ENCODE data around the gene NRXN2.

The NRXN2 gene

DNA sequence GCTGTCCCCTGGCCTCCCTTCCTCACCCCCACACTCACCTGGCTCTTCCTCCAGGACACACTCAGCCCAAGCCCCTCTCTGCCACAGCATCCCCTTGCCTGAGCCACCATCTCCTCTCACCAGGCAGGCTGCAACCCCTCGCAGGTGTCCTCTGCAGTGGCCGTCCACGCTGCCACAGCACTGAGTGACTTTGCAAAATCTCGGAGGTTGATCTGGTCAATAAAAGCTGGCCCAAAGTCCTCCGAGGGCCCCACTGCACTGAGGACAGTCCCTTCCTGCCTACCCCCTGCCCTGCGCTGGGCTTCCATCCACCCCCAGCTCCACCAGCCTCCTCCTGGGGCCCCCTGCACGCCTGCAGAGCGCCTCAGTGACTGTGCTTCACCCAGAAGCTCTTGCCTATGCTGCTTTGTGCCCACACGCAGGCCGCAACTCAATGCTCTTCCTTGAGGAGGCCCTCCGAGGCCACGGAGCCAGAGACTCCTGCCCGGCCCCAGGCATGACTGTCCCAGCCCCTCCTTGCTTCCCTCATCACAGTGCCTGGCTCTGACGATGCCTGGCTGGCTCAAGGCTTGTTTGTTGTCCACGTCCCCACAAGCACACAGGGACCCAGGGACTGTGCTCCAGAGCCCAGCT is 162.7 kb downstream of the NRXN2 start (continued):
- no peak for TF ChIP-seq ZNF148 (tag by site-specific recombination; IDR thresholded peaks at IDR 0.05; ENCODE audit: borderline replicate concordance)

GRCh38 chr11:64559351-64560138 is 163.5 kb downstream of the NRXN2 start:
- Histone ChIP-seq H3K4me1 (ENCODE audit: control insufficient read depth, insufficient read depth, low read length) (no peaks in the 10 kb centered on the region), H3K36me3 (ENCODE audit: control insufficient read depth in 2 of 2, insufficient read depth in 1 of 2, low read length in 2 of 2) (no peaks in the 10 kb centered on the region), H3K4me3 (ENCODE audit: low read depth, low read length) (no peak overlapping the region), H3K27ac (ENCODE audit: extremely low read depth, low read depth, low read length) (no peak overlapping the region), H3K9me3 (ENCODE audit: control insufficient read depth, insufficient read depth, low read depth, low read length) (no peaks in the 10 kb centered on the region)
- ChIA-PET POLR2A (no interaction called here), CTCF (interaction anchor here (0.6 kb wide), 1 partner anchor 318 kb away, joined by 4 read pairs; the partner anchor contains the start of gene FKBP2)
- no peak for TF ChIP-seq BCL11A (tag by site-specific recombination; IDR thresholded peaks at IDR 0.05; ENCODE audit: low read depth)

DNA sequence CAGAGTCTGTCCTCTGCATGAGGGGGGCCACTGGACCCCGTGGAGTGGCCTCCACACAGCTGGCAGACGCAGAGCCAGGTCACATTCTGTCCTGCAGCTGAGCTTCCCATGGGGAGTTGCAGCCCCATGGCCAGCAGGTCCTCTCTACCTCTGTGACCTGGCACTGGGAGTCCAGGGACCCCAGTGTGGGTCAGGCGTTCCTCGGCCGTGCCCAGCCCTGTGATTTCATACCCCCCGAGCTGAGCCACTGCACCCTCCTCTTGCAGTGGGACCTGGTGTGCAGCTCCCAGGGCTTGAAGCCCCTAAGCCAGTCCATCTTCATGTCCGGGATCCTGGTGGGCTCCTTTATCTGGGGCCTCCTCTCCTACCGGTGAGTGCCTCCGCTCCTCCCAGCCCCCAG is 164.1 kb downstream of the NRXN2 start:
- H3K4me1 ChIP-seq (ENCODE audit: control insufficient read depth, insufficient read depth, low read length), result no peaks in the 10 kb centered on the region
- H3K36me3 ChIP-seq (ENCODE audit: control insufficient read depth in 2 of 2, insufficient read depth in 1 of 2, low read length in 2 of 2), result no peaks in the 10 kb centered on the region
- ChIA-PET CTCF (interaction anchor here (1.2 kb wide), 1 partner anchor 92 kb away, joined by 3 read pairs; no protein-coding TSS in a partner anchor), POLR2A (no interaction called here)
- no peaks in the 10 kb centered on the region for H3K9me3 ChIP-seq (ENCODE audit: control insufficient read depth, insufficient read depth, low read depth, low read length)
- H3K27ac ChIP-seq (ENCODE audit: extremely low read depth, low read depth, low read length), result no peak overlapping the region
- TF ChIP-seq ZNF623 (tag by site-specific recombination; IDR thresholded peaks at IDR 0.05) (no peak), BCL11B (tag by site-specific recombination; IDR thresholded peaks at IDR 0.05; ENCODE audit: low read depth) (no peak), ZNF701 (tag by site-specific recombination; IDR thresholded peaks at IDR 0.05) (no peak), ZNF169 (tag by site-specific recombination; IDR thresholded peaks at IDR 0.05) (no peak), ZNF791 (tag by site-specific recombination; IDR thresholded peaks at IDR 0.05) (no peak), ZNF302 (tag by site-specific recombination; IDR thresholded peaks at IDR 0.05; ENCODE audit: low read depth) (no peak), HOXA7 (CRISPR knock-in tag; IDR thresholded peaks at IDR 0.05; ENCODE audit: borderline replicate concordance) (no peak), ZNF155 (tag by site-specific recombination; IDR thresholded peaks at IDR 0.05) (no peak), ZNF112 (tag by site-specific recombination; IDR thresholded peaks at IDR 0.05) (no peak)
- TF ChIP-seq, protein P1, sequence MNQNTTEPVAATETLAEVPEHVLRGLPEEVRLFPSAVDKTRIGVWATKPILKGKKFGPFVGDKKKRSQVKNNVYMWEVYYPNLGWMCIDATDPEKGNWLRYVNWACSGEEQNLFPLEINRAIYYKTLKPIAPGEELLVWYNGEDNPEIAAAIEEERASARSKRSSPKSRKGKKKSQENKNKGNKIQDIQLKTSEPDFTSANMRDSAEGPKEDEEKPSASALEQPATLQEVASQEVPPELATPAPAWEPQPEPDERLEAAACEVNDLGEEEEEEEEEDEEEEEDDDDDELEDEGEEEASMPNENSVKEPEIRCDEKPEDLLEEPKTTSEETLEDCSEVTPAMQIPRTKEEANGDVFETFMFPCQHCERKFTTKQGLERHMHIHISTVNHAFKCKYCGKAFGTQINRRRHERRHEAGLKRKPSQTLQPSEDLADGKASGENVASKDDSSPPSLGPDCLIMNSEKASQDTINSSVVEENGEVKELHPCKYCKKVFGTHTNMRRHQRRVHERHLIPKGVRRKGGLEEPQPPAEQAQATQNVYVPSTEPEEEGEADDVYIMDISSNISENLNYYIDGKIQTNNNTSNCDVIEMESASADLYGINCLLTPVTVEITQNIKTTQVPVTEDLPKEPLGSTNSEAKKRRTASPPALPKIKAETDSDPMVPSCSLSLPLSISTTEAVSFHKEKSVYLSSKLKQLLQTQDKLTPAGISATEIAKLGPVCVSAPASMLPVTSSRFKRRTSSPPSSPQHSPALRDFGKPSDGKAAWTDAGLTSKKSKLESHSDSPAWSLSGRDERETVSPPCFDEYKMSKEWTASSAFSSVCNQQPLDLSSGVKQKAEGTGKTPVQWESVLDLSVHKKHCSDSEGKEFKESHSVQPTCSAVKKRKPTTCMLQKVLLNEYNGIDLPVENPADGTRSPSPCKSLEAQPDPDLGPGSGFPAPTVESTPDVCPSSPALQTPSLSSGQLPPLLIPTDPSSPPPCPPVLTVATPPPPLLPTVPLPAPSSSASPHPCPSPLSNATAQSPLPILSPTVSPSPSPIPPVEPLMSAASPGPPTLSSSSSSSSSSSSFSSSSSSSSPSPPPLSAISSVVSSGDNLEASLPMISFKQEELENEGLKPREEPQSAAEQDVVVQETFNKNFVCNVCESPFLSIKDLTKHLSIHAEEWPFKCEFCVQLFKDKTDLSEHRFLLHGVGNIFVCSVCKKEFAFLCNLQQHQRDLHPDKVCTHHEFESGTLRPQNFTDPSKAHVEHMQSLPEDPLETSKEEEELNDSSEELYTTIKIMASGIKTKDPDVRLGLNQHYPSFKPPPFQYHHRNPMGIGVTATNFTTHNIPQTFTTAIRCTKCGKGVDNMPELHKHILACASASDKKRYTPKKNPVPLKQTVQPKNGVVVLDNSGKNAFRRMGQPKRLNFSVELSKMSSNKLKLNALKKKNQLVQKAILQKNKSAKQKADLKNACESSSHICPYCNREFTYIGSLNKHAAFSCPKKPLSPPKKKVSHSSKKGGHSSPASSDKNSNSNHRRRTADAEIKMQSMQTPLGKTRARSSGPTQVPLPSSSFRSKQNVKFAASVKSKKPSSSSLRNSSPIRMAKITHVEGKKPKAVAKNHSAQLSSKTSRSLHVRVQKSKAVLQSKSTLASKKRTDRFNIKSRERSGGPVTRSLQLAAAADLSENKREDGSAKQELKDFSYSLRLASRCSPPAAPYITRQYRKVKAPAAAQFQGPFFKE (tag by site-specific recombination; IDR thresholded peaks at IDR 0.05; ENCODE audit: borderline replicate concordance), result no peak
- no peak overlapping the region for H3K4me3 ChIP-seq (ENCODE audit: low read depth, low read length)
